ENCODE measurements around the gene LYPD3. TPM values are rescaled to one million over a fixed set of nuclear protein-coding genes. Genes with fewer than 3 reads are reported as not detected.
A peak's percentile ranks its signal among the peaks of the same experiment; 100 is the strongest.

Gene LYPD3
- total RNA-seq, 2 experiments from 2014 or later = not detected

GRCh38 chr19:43470288-43470687, 4.9 kb upstream of the LYPD3 start:
- H2AFZ ChIP-seq (ENCODE audit: low read length) = no peak overlapping the region
- H3K4me3 ChIP-seq (ENCODE audit: low read depth, low read length, poor library complexity, severe bottlenecking) = no peak overlapping the region
- H4K20me1 ChIP-seq (ENCODE audit: insufficient read depth, low read length) = no peaks in the 10 kb centered on the region
- no peaks in the 10 kb centered on the region for H3K9me3 ChIP-seq (ENCODE audit: low read length)
- no peak overlapping the region for H3K4me2 ChIP-seq (ENCODE audit: low read length)
- intact Hi-C loops (cut with micrococcal nuclease; ENCODE audit: unreplicated experiment) = no loop called here
- no peak for DNase-seq (ENCODE audit: low spot score)
- ChIA-PET POLR2A (interaction anchor here (0.5 kb wide), 1 partner anchor 32 kb away, joined by 3 read pairs; no protein-coding TSS in a partner anchor), CTCF (ENCODE audit: unreplicated experiment) (no interaction called here)
- BruUV-seq (replicated peaks) = no TSS peak
- no peaks in the 10 kb centered on the region for H3K36me3 ChIP-seq (ENCODE audit: insufficient read depth, low read length)
- H3K27ac ChIP-seq (ENCODE audit: low read depth, low read length, poor library complexity, severe bottlenecking) = no peak overlapping the region
- no peaks in the 10 kb centered on the region for H3K79me2 ChIP-seq (ENCODE audit: insufficient read depth, low read depth, low read length)
- H3K9me2 ChIP-seq (ENCODE audit: insufficient read depth, low read length) = no peaks in the 10 kb centered on the region
- H3K4me1 ChIP-seq (ENCODE audit: insufficient read depth, low read length, poor library complexity, severe bottlenecking) = peaks cover 4% of the 10 kb centered on the region
- TF ChIP-seq CTCF (conservative IDR thresholded peaks at IDR 0.05; ENCODE audit: low read length) (no peak), EZH2phosphoT487 (IDR thresholded peaks at IDR 0.05; ENCODE audit: borderline replicate concordance, low read depth, low read length) (no peak)

- intact Hi-C loops (cut with micrococcal nuclease; ENCODE audit: unreplicated experiment) = no loop called here
- Histone ChIP-seq H2AFZ (ENCODE audit: low read length) (no peak overlapping the region), H4K20me1 (ENCODE audit: insufficient read depth, low read length) (no peaks in the 10 kb centered on the region), H3K36me3 (ENCODE audit: insufficient read depth, low read length) (no peaks in the 10 kb centered on the region), H3K4me2 (ENCODE audit: low read length) (no peak overlapping the region), H3K79me2 (ENCODE audit: insufficient read depth, low read depth, low read length) (no peaks in the 10 kb centered on the region), H3K9me2 (ENCODE audit: insufficient read depth, low read length) (no peaks in the 10 kb centered on the region), H3K27ac (ENCODE audit: low read depth, low read length, poor library complexity, severe bottlenecking) (no peak overlapping the region), H3K9me3 (ENCODE audit: low read length) (no peaks in the 10 kb centered on the region), H3K4me1 (ENCODE audit: insufficient read depth, low read length, poor library complexity, severe bottlenecking) (peaks cover 9% of the 10 kb centered on the region), H3K4me3 (ENCODE audit: low read depth, low read length, poor library complexity, severe bottlenecking) (no peak overlapping the region)
- ChIA-PET POLR2A (no interaction called here), CTCF (ENCODE audit: unreplicated experiment) (no interaction called here)
- BruUV-seq (replicated peaks) = no TSS peak
- TF ChIP-seq CTCF (conservative IDR thresholded peaks at IDR 0.05; ENCODE audit: low read length) (no peak), EZH2phosphoT487 (IDR thresholded peaks at IDR 0.05; ENCODE audit: borderline replicate concordance, low read depth, low read length) (no peak)
- DNase-seq (ENCODE audit: low spot score) = peak; percentile 24
These were observed 3.7 kb upstream of the LYPD3 start for GRCh38 chr19:43469160-43469480.

GRCh38 chr19:43468354-43469159, 3.1 kb upstream of the LYPD3 start:
- Histone ChIP-seq H3K9me2 (ENCODE audit: insufficient read depth, low read length) (no peaks in the 10 kb centered on the region), H2AFZ (ENCODE audit: low read length) (no peak overlapping the region), H3K36me3 (ENCODE audit: insufficient read depth, low read length) (no peaks in the 10 kb centered on the region), H3K9me3 (ENCODE audit: low read length) (no peaks in the 10 kb centered on the region), H4K20me1 (ENCODE audit: insufficient read depth, low read length) (no peaks in the 10 kb centered on the region), H3K27ac (ENCODE audit: low read depth, low read length, poor library complexity, severe bottlenecking) (no peak overlapping the region), H3K4me1 (ENCODE audit: insufficient read depth, low read length, poor library complexity, severe bottlenecking) (peaks cover 13% of the 10 kb centered on the region), H3K79me2 (ENCODE audit: insufficient read depth, low read depth, low read length) (no peaks in the 10 kb centered on the region), H3K4me3 (ENCODE audit: low read depth, low read length, poor library complexity, severe bottlenecking) (no peak overlapping the region), H3K4me2 (ENCODE audit: low read length) (no peak overlapping the region)
- no peak for TF ChIP-seq EZH2phosphoT487 (IDR thresholded peaks at IDR 0.05; ENCODE audit: borderline replicate concordance, low read depth, low read length)
- TF ChIP-seq CTCF (conservative IDR thresholded peaks at IDR 0.05; ENCODE audit: low read length) = no peak
- no TSS peak for BruUV-seq (replicated peaks)
- intact Hi-C loops (cut with micrococcal nuclease; ENCODE audit: unreplicated experiment) = no loop called here
- ChIA-PET POLR2A (no interaction called here), CTCF (ENCODE audit: unreplicated experiment) (no interaction called here)
- no peak for DNase-seq (ENCODE audit: low spot score)

Measured in OCI-LY7 (cell line).